Renal cortex interstitium (tissue), 11 donors: ENCODE measurements around the gene BRAF. TPM values are rescaled to one million over a fixed set of nuclear protein-coding genes. Genes with fewer than 3 reads are reported as not detected.
"Not testable (repeated sequence)": the region's sequence is repeated elsewhere in the genome, so short reads cannot be mapped to it uniquely, and the experiment has no call there.

Experiments
- DNase-seq, 11 donors: peaks; one replicate each; pipeline ENCODE4 v3.0.0-alpha.2; 2013; ENCODE audit warnings: low read depth in 9 of 11, low spot score in 4 of 11; ENCODE audit errors: extremely low read depth in 1 of 11
- polyA plus RNA-seq, 3 donors: library from polyadenylated mRNA; unstranded; fragments of 120-200 nt; gene quantifications; one replicate each; pipeline ENCODE4 v1.2.1, GENCODE V29; 2013; ENCODE audit not compliant: insufficient read length in 3 of 3

Gene BRAF
- polyA plus RNA-seq, 3 donors = 20.3 to 30.1 (median 26.4) TPM

- no peak for DNase-seq
These were observed 248.4 kb downstream of the BRAF start for GRCh38 chr7:140676306-140676705.

- no peak for DNase-seq
These were observed 249.0 kb downstream of the BRAF start for GRCh38 chr7:140675726-140676125.

- peak in 5 of 11 donors; percentile 23 to 38 (median 29) for DNase-seq
These were observed 249.6 kb downstream of the BRAF start for GRCh38 chr7:140674899-140675701.

- DNase-seq = no peak
These were observed 250.4 kb downstream of the BRAF start for GRCh38 chr7:140674356-140674800.

- DNase-seq = no peak
These were observed 251.0 kb downstream of the BRAF start for GRCh38 chr7:140673774-140674155.

GRCh38 chr7:140673063-140673773, 251.5 kb downstream of the BRAF start:
- peak in 6 of 11 donors; percentile 20 to 53 (median 44) for DNase-seq

GRCh38 chr7:140672382-140673062, 252.2 kb downstream of the BRAF start, which contains the start of gene ADCK2:
ADCK2 (plus strand) TSS chr7:140672945; CDS start chr7:140673331, 386 bp downstream.
- DNase-seq = peak in 3 of 11 donors; percentile 30 to 44 (median 33)

- no peak for DNase-seq
These were observed 252.8 kb downstream of the BRAF start for GRCh38 chr7:140671966-140672365.

- DNase-seq = no peak
These were observed 254.3 kb downstream of the BRAF start for GRCh38 chr7:140670343-140670935.

- not testable (repeated sequence) for DNase-seq
These were observed 254.9 kb downstream of the BRAF start for GRCh38 chr7:140669862-140670261.

- DNase-seq = no peak
These were observed 255.4 kb downstream of the BRAF start for GRCh38 chr7:140669352-140669751.

Other genes starting within 250 kb of the BRAF start
- 100 to 1,000 TPM; 145 to 193 (median 193) TPM for gene NDUFB2, start 228.2 kb downstream of the BRAF start, polyA plus RNA-seq
- gene MRPS33, start 90.0 kb upstream of the BRAF start, polyA plus RNA-seq = 10 to 100 TPM; 69.3 to 93.7 (median 78.6) TPM
- under 1 TPM; 0.27 to 0.39 (median 0.36) TPM for gene TMEM178B, start 149.1 kb upstream of the BRAF start, polyA plus RNA-seq